ENCODE results near the gene ULK1. TPM values are rescaled to one million over a fixed set of nuclear protein-coding genes. Genes with fewer than 3 reads are reported as not detected.

Gene ULK1
- total RNA-seq, 2 experiments from 2014 or later: 85.0 to 91.6 TPM

DNA sequence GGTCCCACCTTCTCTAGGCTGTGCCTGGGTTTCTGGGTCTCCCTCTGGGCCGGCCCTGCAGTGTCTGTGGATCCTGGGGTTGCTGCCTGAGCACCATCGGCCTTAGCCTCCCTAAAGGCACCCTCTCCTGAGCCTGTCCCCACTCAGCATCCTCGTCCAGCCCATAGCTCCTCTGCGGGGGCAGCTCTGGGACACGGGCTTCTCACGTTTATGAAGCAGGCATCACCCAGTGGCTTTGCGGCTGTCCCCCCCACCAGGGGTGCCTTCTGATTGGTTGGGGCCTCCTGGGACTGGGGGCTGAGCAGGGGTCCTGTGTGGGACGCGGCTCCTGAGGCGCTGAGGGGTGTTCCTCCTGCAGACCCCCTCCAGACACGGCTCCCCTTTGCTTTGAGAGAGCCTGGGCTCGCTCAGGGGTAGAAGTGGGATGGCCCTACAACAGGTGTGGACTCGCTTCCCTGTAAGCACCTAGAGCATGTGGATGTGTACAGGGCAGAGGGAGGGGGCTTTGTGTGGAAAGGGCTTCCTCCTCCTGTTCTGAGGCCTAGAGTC lies 10.7 kb downstream of the ULK1 start:
- H3K36me3 ChIP-seq (ENCODE audit: insufficient read depth, low read length): peaks cover 14% of the 10 kb centered on the region
- intact Hi-C loops (cut with DNase I, micrococcal nuclease): no loop called here
- Mint-ChIP-seq H3K27ac (no peak overlapping the region), H3K27me3 (no peaks in the 10 kb centered on the region), H3K4me1 (ENCODE audit: low read depth) (no peaks in the 10 kb centered on the region), H3K36me3 (ENCODE audit: low read depth) (peaks cover 4% of the 10 kb centered on the region), H3K9me3 (no peaks in the 10 kb centered on the region), H3K4me3 (no peak overlapping the region)
- no peak overlapping the region for H3K27ac ChIP-seq (ENCODE audit: low read depth in 1 of 2, low read length in 2 of 2)
- no peaks in the 10 kb centered on the region for H3K27me3 ChIP-seq (ENCODE audit: control insufficient read depth in 1 of 2, insufficient read depth in 2 of 2, low read length in 2 of 2)
- ChIA-PET CTCF (no interaction called here), POLR2A (no interaction called here)
- peaks cover 26% of the 10 kb centered on the region for H3K4me1 ChIP-seq (ENCODE audit: insufficient read depth, low read length)
- ATAC-seq (ENCODE audit: poor library complexity) (no peak), DNase-seq (no peak)
- no peak overlapping the region for H3K4me3 ChIP-seq (ENCODE audit: low read length)
- no peaks in the 10 kb centered on the region for H3K9me3 ChIP-seq (ENCODE audit: control insufficient read depth in 1 of 2, insufficient read depth in 1 of 2, low read length in 2 of 2)
- TF ChIP-seq, protein P1, sequence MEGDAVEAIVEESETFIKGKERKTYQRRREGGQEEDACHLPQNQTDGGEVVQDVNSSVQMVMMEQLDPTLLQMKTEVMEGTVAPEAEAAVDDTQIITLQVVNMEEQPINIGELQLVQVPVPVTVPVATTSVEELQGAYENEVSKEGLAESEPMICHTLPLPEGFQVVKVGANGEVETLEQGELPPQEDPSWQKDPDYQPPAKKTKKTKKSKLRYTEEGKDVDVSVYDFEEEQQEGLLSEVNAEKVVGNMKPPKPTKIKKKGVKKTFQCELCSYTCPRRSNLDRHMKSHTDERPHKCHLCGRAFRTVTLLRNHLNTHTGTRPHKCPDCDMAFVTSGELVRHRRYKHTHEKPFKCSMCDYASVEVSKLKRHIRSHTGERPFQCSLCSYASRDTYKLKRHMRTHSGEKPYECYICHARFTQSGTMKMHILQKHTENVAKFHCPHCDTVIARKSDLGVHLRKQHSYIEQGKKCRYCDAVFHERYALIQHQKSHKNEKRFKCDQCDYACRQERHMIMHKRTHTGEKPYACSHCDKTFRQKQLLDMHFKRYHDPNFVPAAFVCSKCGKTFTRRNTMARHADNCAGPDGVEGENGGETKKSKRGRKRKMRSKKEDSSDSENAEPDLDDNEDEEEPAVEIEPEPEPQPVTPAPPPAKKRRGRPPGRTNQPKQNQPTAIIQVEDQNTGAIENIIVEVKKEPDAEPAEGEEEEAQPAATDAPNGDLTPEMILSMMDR (IDR thresholded peaks at IDR 0.05): no peak

DNA sequence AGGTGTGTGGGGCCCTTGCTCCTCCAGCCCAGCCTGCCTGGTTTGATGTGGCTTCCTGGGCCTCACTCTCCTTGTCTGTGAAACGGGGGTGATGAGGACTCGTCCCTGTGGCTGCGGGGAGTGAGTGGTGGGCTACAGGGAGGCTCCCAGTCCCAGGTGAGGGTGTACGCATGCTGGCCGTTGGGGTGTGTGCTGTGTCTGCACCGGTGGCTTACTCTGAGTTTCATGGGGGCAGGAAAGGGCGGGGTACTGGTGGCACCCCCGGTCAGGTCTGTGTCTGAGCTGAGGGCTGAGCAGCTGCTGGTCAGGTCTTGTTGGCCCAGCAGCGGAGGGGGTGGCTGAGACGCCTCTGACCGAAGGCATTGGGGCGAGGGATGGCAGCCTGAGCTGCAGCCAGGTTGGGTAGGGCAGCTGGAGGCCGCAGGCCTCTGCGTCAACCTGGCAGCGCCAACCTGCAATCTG lies 11.2 kb downstream of the ULK1 start:
- CTCF ChIA-PET: no interaction called here
- Mint-ChIP-seq H3K4me1 (ENCODE audit: low read depth) (no peaks in the 10 kb centered on the region), H3K36me3 (ENCODE audit: low read depth) (peaks cover 4% of the 10 kb centered on the region), H3K4me3 (no peak overlapping the region), H3K9me3 (no peaks in the 10 kb centered on the region), H3K27me3 (no peaks in the 10 kb centered on the region), H3K27ac (no peak overlapping the region)
- H3K36me3 ChIP-seq (ENCODE audit: insufficient read depth, low read length): peaks cover 18% of the 10 kb centered on the region
- no peaks in the 10 kb centered on the region for H3K27me3 ChIP-seq (ENCODE audit: control insufficient read depth in 1 of 2, insufficient read depth in 2 of 2, low read length in 2 of 2)
- TF ChIP-seq, protein P1 (IDR thresholded peaks at IDR 0.05): no peak
- no peak for ATAC-seq (ENCODE audit: poor library complexity)
- H3K9me3 ChIP-seq (ENCODE audit: control insufficient read depth in 1 of 2, insufficient read depth in 1 of 2, low read length in 2 of 2): no peaks in the 10 kb centered on the region
- POLR2A ChIA-PET: no interaction called here
- no peak for DNase-seq
- H3K4me1 ChIP-seq (ENCODE audit: insufficient read depth, low read length): peaks cover 26% of the 10 kb centered on the region
- no peak overlapping the region for H3K27ac ChIP-seq (ENCODE audit: low read depth in 1 of 2, low read length in 2 of 2)
- no peak overlapping the region for H3K4me3 ChIP-seq (ENCODE audit: low read length)
- intact Hi-C loops (cut with DNase I, micrococcal nuclease): no loop called here

DNA sequence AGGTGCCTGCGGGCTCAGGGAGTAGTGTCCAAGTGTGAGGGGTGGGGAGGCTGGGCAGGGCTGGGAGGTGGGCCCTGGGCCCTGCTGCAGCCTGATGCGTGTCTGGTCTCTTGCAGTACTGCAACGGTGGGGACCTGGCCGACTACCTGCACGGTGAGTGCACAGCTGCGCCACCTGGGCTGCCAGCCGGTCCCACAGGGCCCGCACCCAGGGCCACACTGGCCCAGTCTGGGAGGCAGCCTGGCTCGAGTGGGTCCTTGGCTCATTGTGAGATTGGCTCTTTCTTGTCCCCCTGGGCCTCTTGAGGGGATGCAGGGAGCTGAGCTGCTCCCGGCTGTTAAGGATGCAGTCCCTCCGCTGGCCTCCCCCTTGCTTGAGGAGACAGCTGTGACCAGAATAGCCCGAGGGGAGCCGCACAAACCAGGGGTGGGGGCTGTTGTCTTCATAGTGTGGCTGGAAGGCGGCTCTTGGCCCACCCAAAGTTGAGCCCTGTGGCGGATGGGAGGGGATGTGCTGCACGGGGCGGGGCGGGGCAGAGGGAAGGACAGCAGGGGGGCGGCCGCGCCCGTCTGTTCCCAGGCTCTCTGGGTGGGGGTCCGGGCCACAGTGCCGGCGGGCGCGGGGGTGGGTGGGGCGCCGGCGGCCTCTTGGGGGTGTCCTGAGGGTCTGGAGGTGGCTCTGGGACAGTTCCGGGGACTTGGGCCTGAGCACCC lies 13.1 kb downstream of the ULK1 start:
- H3K27ac ChIP-seq (ENCODE audit: low read depth in 1 of 2, low read length in 2 of 2): no peak overlapping the region
- TF ChIP-seq, protein P1 (IDR thresholded peaks at IDR 0.05): no peak
- H3K4me1 ChIP-seq (ENCODE audit: insufficient read depth, low read length): peaks cover 26% of the 10 kb centered on the region
- no peaks in the 10 kb centered on the region for H3K27me3 Mint-ChIP-seq
- ATAC-seq (ENCODE audit: poor library complexity): no peak
- no peak overlapping the region for H3K4me3 ChIP-seq (ENCODE audit: low read length)
- H3K9me3 Mint-ChIP-seq: no peaks in the 10 kb centered on the region
- no peaks in the 10 kb centered on the region for H3K9me3 ChIP-seq (ENCODE audit: control insufficient read depth in 1 of 2, insufficient read depth in 1 of 2, low read length in 2 of 2)
- intact Hi-C loops (cut with DNase I, micrococcal nuclease): no loop called here
- no peak for DNase-seq
- H3K27ac Mint-ChIP-seq: no peak overlapping the region
- CTCF ChIA-PET: no interaction called here
- H3K27me3 ChIP-seq (ENCODE audit: control insufficient read depth in 1 of 2, insufficient read depth in 2 of 2, low read length in 2 of 2): no peaks in the 10 kb centered on the region
- H3K4me1 Mint-ChIP-seq (ENCODE audit: low read depth): no peaks in the 10 kb centered on the region
- POLR2A ChIA-PET: no interaction called here
- peaks cover 35% of the 10 kb centered on the region for H3K36me3 ChIP-seq (ENCODE audit: insufficient read depth, low read length)
- H3K4me3 Mint-ChIP-seq: no peak overlapping the region
- peaks cover 16% of the 10 kb centered on the region for H3K36me3 Mint-ChIP-seq (ENCODE audit: low read depth)
